Stimulated activated CD4-positive, alpha-beta T cell treated with anti-CD3 and anti-CD28 coated beads, Interleukin-15, amount 100 ng/mL, for 1 hour (primary cell): ENCODE data around the gene C1R.
"Not testable (repeated sequence)": the region's sequence is repeated elsewhere in the genome, so short reads cannot be mapped to it uniquely, and the experiment has no call there.

Experiments used
- DNase-seq, 2 donors: peaks; one replicate each; pipeline ENCODE4 v3.0.0-alpha.2; 2020; ENCODE audit warnings: low read depth in 1 of 2, low spot score in 1 of 2

C1R gene

DNA sequence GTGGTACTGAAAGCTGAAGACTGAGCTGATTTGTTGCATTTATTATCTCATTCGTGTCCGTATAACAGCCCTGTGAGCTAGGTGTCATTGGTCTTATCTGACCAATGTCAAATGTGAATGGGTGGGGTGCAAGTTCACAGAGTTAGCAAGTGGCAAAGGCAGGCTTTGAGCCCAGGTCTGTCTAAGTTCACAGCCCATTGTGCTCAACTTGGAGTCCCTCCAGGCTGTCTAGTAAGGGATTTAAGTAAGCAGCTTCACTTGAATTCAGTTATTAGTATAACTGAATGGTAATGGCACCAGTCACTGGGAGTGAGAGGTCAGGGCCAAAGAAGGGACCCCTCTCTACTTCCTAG lies 23.3 kb downstream of the C1R start:
- DNase-seq, result no peak

- DNase-seq, result no peak
Observed at GRCh38 chr12:7068240-7068993, 23.8 kb downstream of the C1R start.

DNA sequence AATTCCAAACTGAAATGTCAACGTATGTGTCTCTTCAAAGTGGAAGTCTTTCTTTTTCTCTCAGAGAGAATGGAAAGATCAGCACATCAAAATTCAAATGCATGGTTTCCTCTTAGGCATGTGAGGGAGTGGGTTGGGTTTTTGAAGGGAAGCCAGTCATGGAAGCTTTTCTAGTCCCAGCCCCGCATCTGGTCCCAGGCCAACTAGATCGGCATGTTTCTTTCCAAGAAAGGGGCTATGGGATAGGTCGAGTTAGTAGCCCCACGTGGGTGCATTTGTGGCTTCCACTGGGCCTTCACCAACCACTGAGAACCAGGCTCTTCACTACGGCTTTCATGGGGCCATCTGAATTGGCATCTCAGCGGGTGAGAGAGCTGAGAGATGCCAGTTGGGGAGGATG lies 25.1 kb downstream of the C1R start:
- no peak for DNase-seq

GRCh38 chr12:7066596-7066995 lies 25.6 kb downstream of the C1R start:
- no peak for DNase-seq

GRCh38 chr12:7065073-7065623 lies 27.1 kb downstream of the C1R start:
- DNase-seq, result no peak

DNA sequence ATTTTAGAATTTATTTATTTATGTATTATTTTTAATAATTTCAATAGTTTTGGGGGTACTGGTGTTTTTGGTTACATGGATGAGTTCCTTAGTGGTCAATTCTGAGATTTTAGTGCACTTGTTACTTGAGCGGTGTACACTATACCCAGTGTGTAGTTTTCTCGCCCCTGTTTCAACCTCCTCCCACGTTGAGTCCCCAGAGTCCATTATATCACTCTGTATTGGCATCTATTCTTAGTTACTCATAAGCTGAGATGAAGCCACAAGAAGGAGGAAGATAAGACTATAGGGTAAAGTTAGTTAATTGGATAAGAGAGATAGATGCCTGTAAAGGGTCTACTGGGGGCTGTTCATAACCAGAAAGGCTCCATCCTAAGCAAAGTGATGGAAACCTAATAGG lies 27.7 kb downstream of the C1R start:
- DNase-seq, result no peak

DNA sequence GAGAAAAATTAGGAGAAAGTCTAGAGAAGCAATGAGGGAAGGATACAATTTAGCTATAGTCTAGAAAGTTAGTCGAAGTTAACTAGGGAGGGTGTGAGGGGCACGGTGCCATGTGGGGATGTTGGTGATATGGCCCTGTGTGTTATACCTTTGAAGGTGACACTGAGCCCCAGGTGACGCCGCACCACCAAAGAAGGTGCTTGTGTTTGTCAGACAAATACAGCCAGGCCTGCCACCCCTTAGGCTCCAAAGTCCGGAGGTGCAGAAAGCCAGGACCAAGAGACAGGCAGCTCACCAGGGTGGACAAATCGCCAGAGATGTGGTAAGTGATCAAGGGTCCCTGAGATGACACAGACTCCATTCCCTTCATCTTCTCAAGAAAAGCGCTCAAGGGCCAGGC lies 30.6 kb downstream of the C1R start:
- no peak for DNase-seq

DNA sequence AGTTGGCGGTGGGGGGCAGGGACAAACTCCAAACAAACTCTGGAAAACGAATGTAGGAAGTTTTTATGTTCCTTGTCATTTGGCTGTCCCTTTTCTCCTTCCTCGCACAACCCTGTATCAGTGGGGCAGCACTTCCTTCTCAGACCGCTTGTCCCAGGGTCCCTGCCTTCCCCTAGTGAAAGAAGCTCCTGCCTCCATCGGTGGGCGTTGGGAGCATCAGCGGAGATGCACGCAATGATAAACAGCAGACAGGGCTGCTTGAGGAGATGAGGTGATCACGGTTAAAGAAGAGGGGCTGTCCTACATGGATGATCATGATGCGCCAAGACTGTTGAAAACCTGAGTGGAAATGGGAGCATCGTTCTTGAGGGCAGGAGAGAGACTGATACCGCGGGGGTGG lies 31.1 kb downstream of the C1R start:
- DNase-seq, result no peak

DNA sequence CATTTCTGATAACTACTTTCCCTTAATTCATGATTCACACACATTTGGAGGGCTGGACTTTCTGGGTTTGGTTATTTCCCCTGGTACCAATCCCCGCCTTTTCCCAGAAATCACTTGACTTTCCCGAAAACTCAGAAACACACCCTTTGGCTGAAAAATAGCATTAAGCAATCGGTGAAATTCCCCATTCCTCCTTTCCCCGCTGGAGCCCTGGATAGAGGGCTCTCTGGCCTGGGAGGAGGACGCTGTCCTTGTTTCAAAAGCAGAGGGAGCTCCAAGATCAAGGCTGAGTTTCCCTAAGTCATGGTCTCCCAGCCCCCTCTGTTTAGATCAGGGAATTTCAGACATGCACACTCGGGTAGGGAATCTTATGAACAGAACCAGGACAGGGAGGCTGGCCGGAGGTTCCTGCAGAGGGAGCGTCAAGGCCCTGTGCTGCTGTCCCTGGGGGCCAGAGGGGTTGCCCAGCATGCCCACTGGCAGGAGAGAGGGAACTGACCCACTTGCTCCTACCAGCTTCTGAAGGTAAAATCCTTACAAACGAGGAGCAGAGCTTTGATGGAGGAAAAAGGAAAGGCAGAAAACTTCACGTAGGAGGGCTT lies 31.8 kb downstream of the C1R start, which contains the start of gene C1S:
Gene C1S (plus strand): TSS at position 366 of the 602 bp plus-strand sequence. CDS start 1,195 bp downstream, outside the sequence.
- no peak for DNase-seq

- no peak for DNase-seq
Observed at GRCh38 chr12:7059780-7060179, 32.5 kb downstream of the C1R start.

- no peak for DNase-seq
Observed at GRCh38 chr12:7058850-7059395, 33.3 kb downstream of the C1R start.

DNA sequence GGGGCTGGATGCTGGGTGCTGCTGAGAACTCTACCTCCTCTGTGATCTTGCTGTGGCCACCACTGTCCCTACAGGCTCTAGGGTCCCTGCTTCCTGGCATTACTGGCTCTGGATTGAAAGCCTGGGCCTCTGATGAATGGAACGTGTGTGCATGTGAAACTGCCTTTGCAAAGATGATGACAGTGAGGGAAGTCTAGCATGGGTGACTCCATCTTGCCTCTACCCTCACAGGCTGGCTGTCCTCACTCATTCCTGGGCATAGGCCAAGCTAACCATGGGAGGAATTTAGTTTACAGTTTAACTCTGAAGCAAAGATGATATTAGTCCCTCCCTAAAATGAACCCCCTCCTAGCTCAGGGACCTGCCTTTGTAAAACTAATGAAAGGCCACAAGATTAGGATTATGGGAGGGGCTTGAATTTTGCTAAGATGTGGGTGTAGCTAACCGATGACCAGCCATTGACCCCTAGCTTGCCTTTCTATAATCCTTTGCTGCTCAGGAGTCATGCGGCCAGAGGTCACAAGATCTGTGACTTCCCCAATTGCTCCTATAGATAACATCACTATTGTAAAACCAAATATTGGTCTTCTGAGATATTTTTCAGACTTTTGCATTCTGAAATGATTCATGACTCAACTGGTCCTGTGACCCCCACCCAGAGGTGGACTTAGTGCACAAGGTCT lies 33.9 kb downstream of the C1R start:
- no peak for DNase-seq

GRCh38 chr12:7055736-7056135 lies 36.5 kb downstream of the C1R start:
- not testable (repeated sequence) for DNase-seq

DNA sequence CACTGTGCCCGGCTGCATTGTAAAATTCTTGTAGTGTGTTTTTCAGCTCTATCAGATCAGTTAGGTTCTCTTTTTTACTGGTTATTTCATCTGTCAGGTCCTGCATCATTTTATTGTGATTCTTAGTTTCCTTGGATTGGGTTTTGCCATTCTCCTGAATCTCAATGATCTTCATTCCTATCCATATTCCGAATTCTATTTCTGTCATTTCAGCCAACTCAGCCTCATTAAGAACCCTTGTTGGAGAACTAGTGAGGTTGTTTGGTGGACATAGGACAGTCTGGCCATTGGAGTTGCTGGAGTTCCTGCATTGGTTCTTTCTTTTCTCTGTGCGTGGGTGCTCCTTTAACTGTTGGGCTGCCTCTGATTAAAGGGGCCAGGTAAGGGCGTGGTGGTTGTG lies 37.3 kb downstream of the C1R start:
- DNase-seq, result no peak

- not testable (repeated sequence) for DNase-seq
Observed at GRCh38 chr12:7049973-7050372, 42.3 kb downstream of the C1R start.

GRCh38 chr12:7049445-7049951 lies 42.7 kb downstream of the C1R start:
- not testable (repeated sequence) for DNase-seq

- DNase-seq, result no peak
Observed at GRCh38 chr12:7047306-7047705, 44.9 kb downstream of the C1R start.

DNA sequence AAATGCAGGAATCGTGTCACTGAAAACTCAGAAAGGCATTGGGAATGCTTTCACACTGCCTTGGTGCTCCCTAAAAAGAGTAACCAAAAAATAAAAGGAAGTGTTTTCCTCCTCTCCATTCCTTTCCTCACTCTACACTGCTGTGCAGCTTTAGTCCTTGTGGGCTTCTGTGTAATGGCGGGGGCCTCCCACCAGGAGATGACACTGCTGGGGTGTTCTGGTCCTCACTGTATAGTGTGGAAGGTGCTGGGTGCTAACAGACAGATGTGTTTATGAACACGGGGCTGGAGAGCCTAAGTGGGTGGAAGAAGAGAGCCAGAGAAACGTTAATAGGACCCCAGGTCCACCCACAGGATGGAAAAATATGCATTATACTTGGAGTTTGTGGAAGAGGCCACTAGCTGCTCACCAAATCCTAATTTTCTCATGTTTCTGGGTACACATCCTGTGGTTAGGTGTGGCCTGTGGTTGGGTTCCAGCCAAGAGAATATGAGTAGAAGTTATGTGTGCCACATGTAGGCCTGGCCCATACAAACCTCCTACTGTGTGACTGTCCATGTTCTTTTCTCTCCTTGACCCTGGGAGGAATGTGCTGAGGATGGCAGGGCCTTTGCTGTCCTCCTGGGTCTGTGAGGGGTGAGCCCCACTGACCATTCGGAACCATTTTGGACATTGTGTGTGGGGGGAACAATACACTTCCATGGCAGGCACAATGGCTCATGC lies 45.7 kb downstream of the C1R start:
- no peak for DNase-seq

- DNase-seq, result no peak
Observed at GRCh38 chr12:7045913-7046312, 46.3 kb downstream of the C1R start.

DNA sequence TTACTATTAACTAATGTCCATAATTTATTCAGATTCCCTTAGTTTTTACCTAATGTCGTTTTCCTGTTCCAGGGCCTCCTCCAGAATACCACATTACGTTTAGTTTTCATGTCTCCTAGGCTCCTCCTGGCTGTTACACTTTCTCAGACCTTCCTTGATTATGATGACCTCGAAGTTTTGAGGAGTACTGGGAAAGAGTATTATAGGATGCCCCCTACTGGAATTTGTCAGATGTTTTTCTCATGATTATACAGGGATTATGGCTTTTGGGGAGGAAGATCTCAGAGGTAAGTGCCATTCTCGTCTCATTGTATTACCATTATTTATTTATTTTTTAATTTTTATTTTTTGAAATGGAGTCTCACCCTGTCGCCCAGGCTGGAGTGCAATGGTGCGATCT lies 49.4 kb downstream of the C1R start:
- no peak for DNase-seq

DNA sequence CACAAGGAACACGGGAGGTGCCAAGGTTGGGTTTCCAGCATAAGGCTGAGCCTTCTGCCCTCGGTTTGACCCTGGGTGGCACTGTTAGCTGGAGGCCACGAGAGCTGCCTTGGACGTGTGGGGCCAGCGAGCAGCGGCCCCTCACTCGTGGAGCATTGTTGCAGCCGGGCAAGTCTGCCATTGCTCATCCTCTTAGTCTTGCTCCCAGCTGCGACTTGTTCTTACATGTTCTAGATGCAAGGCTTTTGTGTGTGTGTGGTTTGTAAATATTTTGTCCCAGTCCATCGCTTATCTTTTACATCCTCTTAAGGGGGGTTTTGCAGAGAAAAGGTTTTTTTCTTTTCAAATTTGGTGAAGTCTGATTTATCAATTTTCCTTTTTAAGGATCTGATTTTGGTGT lies 52.8 kb downstream of the C1R start:
- no peak for DNase-seq
